H9 (cell line): Measurements from ENCODE around the gene KCNAB1. TPM values are rescaled to one million over a fixed set of nuclear protein-coding genes. Genes with fewer than 3 reads are reported as not detected.

Experiments used
- DNase-seq: peaks from one replicate; pipeline ENCODE4 v3.0.0-alpha.2; 2017
- H2AFZ ChIP-seq: one replicate; pipeline ENCODE4 v1.6.1; 2013; ENCODE audit warnings: mild to moderate bottlenecking, low read length, control low read depth, moderate library complexity
- H2AK5ac ChIP-seq: 2 replicates; pipeline ENCODE4 v1.6.1; 2013; ENCODE audit warnings: low read length, control low read depth, mixed read lengths; ENCODE audit not compliant: insufficient read length
- H2BK120ac ChIP-seq: one replicate; pipeline ENCODE4 v1.6.1; 2013; ENCODE audit warnings: low read depth, mild to moderate bottlenecking, low read length, control low read depth, inconsistent platforms; ENCODE audit not compliant: poor library complexity, severe bottlenecking
- H2BK12ac ChIP-seq: 2 replicates; pipeline ENCODE4 v1.6.1; 2013; ENCODE audit warnings: low read length, control low read depth, mixed read lengths, low read depth; ENCODE audit not compliant: insufficient read length
- H2BK15ac ChIP-seq: 2 replicates; pipeline ENCODE4 v1.6.1; 2013; ENCODE audit warnings: low read depth, low read length, control low read depth
- H2BK20ac ChIP-seq: one replicate; pipeline ENCODE4 v1.6.1; 2013; ENCODE audit warnings: low read depth, mild to moderate bottlenecking, low read length, control low read depth, inconsistent platforms; ENCODE audit not compliant: poor library complexity, severe bottlenecking
- H2BK5ac ChIP-seq: 2 replicates; pipeline ENCODE4 v1.6.1; 2013; ENCODE audit warnings: low read length, control low read depth, mixed read lengths; ENCODE audit not compliant: insufficient read length
- H3K14ac ChIP-seq: 2 replicates; pipeline ENCODE4 v1.6.1; 2013; ENCODE audit warnings: low read length, control low read depth; ENCODE audit not compliant: insufficient read depth
- H3K18ac ChIP-seq: 2 replicates; pipeline ENCODE4 v1.6.1; 2013; ENCODE audit warnings: low read depth, mild to moderate bottlenecking, mixed read lengths, low read length, control low read depth; ENCODE audit not compliant: insufficient read length
- H3K23ac ChIP-seq: 2 replicates; pipeline ENCODE4 v1.6.1; 2013; ENCODE audit warnings: low read length, control low read depth, mixed read lengths, low read depth; ENCODE audit not compliant: insufficient read length
- H3K23me2 ChIP-seq: 2 replicates; pipeline ENCODE4 v1.6.1; 2013; ENCODE audit warnings: low read depth, mild to moderate bottlenecking, mixed read lengths, low read length, control low read depth; ENCODE audit not compliant: insufficient read length, poor library complexity, severe bottlenecking
- H3K27ac ChIP-seq: 2 replicates; pipeline ENCODE4 v1.5.1; 2013; ENCODE audit warnings: low read length, control low read depth, mixed read lengths, low read depth; ENCODE audit not compliant: insufficient read length
- H3K27me3 ChIP-seq: 2 replicates; pipeline ENCODE4 v1.6.1; 2013; ENCODE audit warnings: low read length, control low read depth, inconsistent platforms; ENCODE audit not compliant: insufficient read depth
- H3K4ac ChIP-seq: 2 replicates; pipeline ENCODE4 v1.6.1; 2013; ENCODE audit warnings: low read depth, mild to moderate bottlenecking, control low read depth, inconsistent platforms, low read length, moderate library complexity
- H3K4me1 ChIP-seq: 2 replicates; pipeline ENCODE4 v1.6.1; 2013; ENCODE audit warnings: low read length, control low read depth, inconsistent platforms; ENCODE audit not compliant: insufficient read depth
- H3K4me2 ChIP-seq: 2 replicates; pipeline ENCODE4 v1.6.1; 2013; ENCODE audit warnings: low read length, control low read depth, mixed read lengths; ENCODE audit not compliant: insufficient read length, insufficient read depth
- H3K56ac ChIP-seq: 2 replicates; pipeline ENCODE4 v1.6.1; 2013; ENCODE audit warnings: low read depth, mild to moderate bottlenecking, mixed read lengths, low read length, control low read depth; ENCODE audit not compliant: insufficient read length
- H3K79me1 ChIP-seq: 2 replicates; pipeline ENCODE4 v1.6.1; 2013; ENCODE audit warnings: low read depth, mild to moderate bottlenecking, moderate library complexity, low read length, control low read depth, inconsistent platforms; ENCODE audit not compliant: insufficient read depth, poor library complexity, severe bottlenecking
- H3K79me2 ChIP-seq: 2 replicates; pipeline ENCODE4 v1.6.1; 2013; ENCODE audit warnings: low read length, control low read depth, inconsistent platforms; ENCODE audit not compliant: insufficient read depth
- H3K9ac ChIP-seq: 2 replicates; pipeline ENCODE4 v1.6.1; 2013; ENCODE audit warnings: low read length, control low read depth, mixed read lengths; ENCODE audit not compliant: insufficient read length; ENCODE audit errors: extremely low read depth
- H3K9me3 ChIP-seq: one replicate; pipeline ENCODE4 v1.6.1; 2013; ENCODE audit warnings: low read depth, low read length, inconsistent platforms; ENCODE audit not compliant: control insufficient read depth
- H3T11ph ChIP-seq: one replicate; pipeline ENCODE4 v1.6.1; 2013; ENCODE audit warnings: mild to moderate bottlenecking, low read length, control low read depth, inconsistent platforms
- H4K20me1 ChIP-seq: one replicate; pipeline ENCODE4 v1.6.1; 2013; ENCODE audit not compliant: control insufficient read depth, insufficient read length, insufficient read depth
- H4K5ac ChIP-seq: 2 replicates; pipeline ENCODE4 v1.6.1; 2013; ENCODE audit warnings: low read depth, mild to moderate bottlenecking, mixed read lengths, low read length, control low read depth; ENCODE audit not compliant: insufficient read length
- H4K8ac ChIP-seq: replicated peaks from 2 replicates; pipeline ENCODE4 v1.6.1; 2013; ENCODE audit warnings: low read length, control low read depth, mixed read lengths, low read depth; ENCODE audit not compliant: insufficient read length
- H4K91ac ChIP-seq: 2 replicates; pipeline ENCODE4 v1.6.1; 2013; ENCODE audit warnings: low read depth, mild to moderate bottlenecking, moderate library complexity, mixed read lengths, low read length, control low read depth; ENCODE audit not compliant: insufficient read length
- H3K27ac Mint-ChIP-seq, 3 experiments: 2 replicates in 2 of 3; 3 replicates in 1 of 3; pipeline ENCODE4 v1.8.0; 2020 to 2021; ENCODE audit warnings: mixed read lengths in 3 of 3, mild to moderate bottlenecking in 1 of 3, moderate library complexity in 1 of 3
- H3K27me3 Mint-ChIP-seq: 2 replicates; pipeline ENCODE4 v1.8.0; 2021; ENCODE audit warnings: low read depth, mild to moderate bottlenecking, moderate library complexity, mixed read lengths
- H3K36me3 Mint-ChIP-seq, 3 experiments: 2 replicates in 2 of 3; 3 replicates in 1 of 3; pipeline ENCODE4 v1.8.0; 2020 to 2021; ENCODE audit warnings: low read depth in 3 of 3, mixed read lengths in 3 of 3; ENCODE audit not compliant: insufficient read depth in 1 of 3
- H3K4me1 Mint-ChIP-seq, 2 experiments: 2 replicates each; pipeline ENCODE4 v1.8.0; 2020; ENCODE audit warnings: mixed read lengths in 2 of 2
- H3K4me3 Mint-ChIP-seq, 2 experiments: 2 replicates in 1 of 2; 3 replicates in 1 of 2; pipeline ENCODE4 v1.8.0; 2020 to 2021; ENCODE audit warnings: mild to moderate bottlenecking in 2 of 2, mixed read lengths in 2 of 2, moderate library complexity in 1 of 2
- H3K9me3 Mint-ChIP-seq, 2 experiments: 2 replicates in 1 of 2; 3 replicates in 1 of 2; pipeline ENCODE4 v1.8.0; 2020; ENCODE audit warnings: mild to moderate bottlenecking in 2 of 2, mixed read lengths in 2 of 2, moderate library complexity in 1 of 2
- CTCF ChIP-seq: fragments of 200-600 bp; sonication (generic); conservative IDR thresholded peaks from 3 replicates; pipeline ENCODE4 v1.8.0; 2021; ENCODE audit warnings: antibody characterized with exemption, mild to moderate bottlenecking
- WGBS: extraction: QIAGEN DNeasy Blood & Tissue Kit; methylation state at CpG from one replicate; pipeline ENCODE4 v1.1.7; 2013; ENCODE audit warnings: missing lambda C conversion rate, low lambda C conversion rate, mixed read lengths; ENCODE audit not compliant: insufficient read length; ENCODE audit errors: extremely low coverage; 5-methylcytosine and 5-hydroxymethylcytosine counted together
- total RNA-seq: library from RNA; stranded (reverse); gene quantifications from 2 replicates; pipeline ENCODE4 v1.2.1, GENCODE V29; 2021

The KCNAB1 gene
- total RNA-seq, 1 experiment from 2014 or later: 3.7 TPM

- no peaks in the 10 kb centered on the region for H3K79me1 ChIP-seq
- no peak overlapping the region for H2BK5ac ChIP-seq
- no peak overlapping the region for H3K56ac ChIP-seq
- WGBS: no CpG with 5 or more reads among the region's 4 CpGs
- Mint-ChIP-seq H3K4me3 (no peak overlapping the region), H3K4me1 (peaks cover 11 to 21% of the 10 kb centered on the region in 2 experiments), H3K36me3 (no peaks in the 10 kb centered on the region), H3K27ac (no peak overlapping the region), H3K27me3 (no peaks in the 10 kb centered on the region; the same call in 1 of the 2 replicates), H3K9me3 (no peaks in the 10 kb centered on the region)
- no peak overlapping the region for H3K27ac ChIP-seq
- no peak overlapping the region for H2AFZ ChIP-seq
- H3K27me3 ChIP-seq: no peaks in the 10 kb centered on the region
- no peak overlapping the region for H3K18ac ChIP-seq
- H3K79me2 ChIP-seq: no peaks in the 10 kb centered on the region
- H3K4ac ChIP-seq: no peak overlapping the region
- no peak overlapping the region for H2BK20ac ChIP-seq
- DNase-seq: no peak
- no peaks in the 10 kb centered on the region for H3K23me2 ChIP-seq
- H3K9ac ChIP-seq: no peak overlapping the region
- no peak overlapping the region for H2BK12ac ChIP-seq
- H3K9me3 ChIP-seq: no peaks in the 10 kb centered on the region
- no peak overlapping the region for H4K5ac ChIP-seq
- H3K4me2 ChIP-seq: no peak overlapping the region
- H2AK5ac ChIP-seq: no peak overlapping the region
- no peaks in the 10 kb centered on the region; the same call in 1 of the 2 replicates for H3K4me1 ChIP-seq
- no peak overlapping the region for H3K14ac ChIP-seq
- no peak overlapping the region for H4K8ac ChIP-seq
- no peak overlapping the region for H2BK15ac ChIP-seq
- no peaks in the 10 kb centered on the region for H4K20me1 ChIP-seq
- TF ChIP-seq CTCF: no peak
- no peak overlapping the region for H3T11ph ChIP-seq
- H4K91ac ChIP-seq: no peak overlapping the region
- H2BK120ac ChIP-seq: no peak overlapping the region
- H3K23ac ChIP-seq: no peak overlapping the region
These were observed 402.3 kb downstream of the KCNAB1 start for GRCh38 chr3:156522673-156523072.
